Measurements from ENCODE around the gene ARGLU1. TPM values are rescaled to one million over a fixed set of nuclear protein-coding genes. Genes with fewer than 3 reads are reported as not detected.

Gene ARGLU1, protein sequence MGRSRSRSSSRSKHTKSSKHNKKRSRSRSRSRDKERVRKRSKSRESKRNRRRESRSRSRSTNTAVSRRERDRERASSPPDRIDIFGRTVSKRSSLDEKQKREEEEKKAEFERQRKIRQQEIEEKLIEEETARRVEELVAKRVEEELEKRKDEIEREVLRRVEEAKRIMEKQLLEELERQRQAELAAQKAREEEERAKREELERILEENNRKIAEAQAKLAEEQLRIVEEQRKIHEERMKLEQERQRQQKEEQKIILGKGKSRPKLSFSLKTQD
- 100 to 1,000 TPM in 3 of 4 donors, 10 to 100 TPM in 1; 70.8 to 154 (median 122) TPM for total RNA-seq

DNA sequence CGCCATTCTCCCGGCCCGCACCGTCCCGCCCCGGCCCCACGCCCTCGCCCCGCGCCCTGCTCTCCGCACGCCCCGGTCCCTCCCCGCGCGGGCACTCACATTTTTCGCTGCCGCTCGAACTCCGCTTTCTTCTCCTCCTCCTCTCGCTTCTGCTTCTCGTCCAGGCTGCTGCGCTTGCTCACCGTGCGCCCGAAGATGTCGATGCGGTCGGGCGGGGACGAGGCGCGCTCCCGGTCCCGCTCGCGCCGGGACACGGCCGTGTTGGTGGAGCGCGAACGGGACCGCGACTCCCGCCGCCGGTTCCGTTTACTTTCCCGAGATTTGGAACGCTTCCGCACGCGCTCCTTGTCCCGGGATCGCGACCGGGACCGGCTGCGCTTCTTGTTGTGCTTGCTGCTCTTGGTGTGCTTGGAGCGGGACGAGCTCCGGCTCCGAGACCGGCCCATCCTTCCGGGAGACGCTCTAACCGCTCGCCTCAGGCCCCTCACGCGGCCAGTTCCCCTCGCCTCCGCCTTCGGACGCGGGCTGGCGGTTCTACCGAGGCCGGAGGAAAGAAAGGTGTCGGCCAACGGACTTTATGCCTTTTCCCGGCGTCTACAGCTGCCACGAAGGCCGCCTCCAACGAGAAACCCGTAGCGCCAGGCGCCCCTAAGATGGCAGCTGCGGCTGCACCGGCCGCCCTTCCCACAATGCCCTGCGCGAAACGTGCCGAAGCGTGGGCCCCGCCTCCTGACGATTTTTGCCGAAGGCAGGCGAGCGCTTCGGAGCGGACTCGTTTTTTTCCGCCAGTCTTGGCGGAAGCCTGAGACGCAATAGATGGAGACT is at the start of gene ARGLU1:
TSS of gene ARGLU1 (minus strand) at position 664 of the 825 bp plus-strand sequence. CDS start at position 446, 218 bp downstream.
- DNase-seq (ENCODE audit: low spot score) (peak; percentile 79), ATAC-seq (ENCODE audit: low FRiP score) (peak; percentile 81)
- TF ChIP-seq, protein P1, sequence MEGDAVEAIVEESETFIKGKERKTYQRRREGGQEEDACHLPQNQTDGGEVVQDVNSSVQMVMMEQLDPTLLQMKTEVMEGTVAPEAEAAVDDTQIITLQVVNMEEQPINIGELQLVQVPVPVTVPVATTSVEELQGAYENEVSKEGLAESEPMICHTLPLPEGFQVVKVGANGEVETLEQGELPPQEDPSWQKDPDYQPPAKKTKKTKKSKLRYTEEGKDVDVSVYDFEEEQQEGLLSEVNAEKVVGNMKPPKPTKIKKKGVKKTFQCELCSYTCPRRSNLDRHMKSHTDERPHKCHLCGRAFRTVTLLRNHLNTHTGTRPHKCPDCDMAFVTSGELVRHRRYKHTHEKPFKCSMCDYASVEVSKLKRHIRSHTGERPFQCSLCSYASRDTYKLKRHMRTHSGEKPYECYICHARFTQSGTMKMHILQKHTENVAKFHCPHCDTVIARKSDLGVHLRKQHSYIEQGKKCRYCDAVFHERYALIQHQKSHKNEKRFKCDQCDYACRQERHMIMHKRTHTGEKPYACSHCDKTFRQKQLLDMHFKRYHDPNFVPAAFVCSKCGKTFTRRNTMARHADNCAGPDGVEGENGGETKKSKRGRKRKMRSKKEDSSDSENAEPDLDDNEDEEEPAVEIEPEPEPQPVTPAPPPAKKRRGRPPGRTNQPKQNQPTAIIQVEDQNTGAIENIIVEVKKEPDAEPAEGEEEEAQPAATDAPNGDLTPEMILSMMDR (IDR thresholded peaks at IDR 0.05) = no peak

DNA sequence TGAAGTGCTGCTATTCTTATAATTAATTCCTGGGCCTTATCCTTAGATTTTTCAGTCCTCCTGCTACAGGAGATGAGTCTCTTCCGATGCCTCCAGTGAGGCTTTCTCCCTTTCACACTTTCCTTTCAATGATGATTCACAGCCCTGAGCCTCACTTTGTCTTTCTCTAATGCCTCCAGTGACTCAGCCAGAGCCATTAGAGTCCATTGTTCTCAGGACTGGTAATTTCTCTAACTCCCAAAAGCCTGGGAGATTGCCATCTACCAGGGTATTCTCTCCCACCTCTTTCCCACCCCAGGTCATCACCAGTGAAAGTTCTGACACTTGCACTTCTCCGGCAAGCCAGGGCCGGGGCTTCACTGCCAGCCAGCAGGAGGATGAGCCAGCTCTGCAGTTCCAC is 49.6 kb upstream of the ARGLU1 start:
- TF ChIP-seq, protein P1 (IDR thresholded peaks at IDR 0.05) = no peak
- ATAC-seq (ENCODE audit: low FRiP score) (no peak), DNase-seq (ENCODE audit: low spot score) (no peak)

DNA sequence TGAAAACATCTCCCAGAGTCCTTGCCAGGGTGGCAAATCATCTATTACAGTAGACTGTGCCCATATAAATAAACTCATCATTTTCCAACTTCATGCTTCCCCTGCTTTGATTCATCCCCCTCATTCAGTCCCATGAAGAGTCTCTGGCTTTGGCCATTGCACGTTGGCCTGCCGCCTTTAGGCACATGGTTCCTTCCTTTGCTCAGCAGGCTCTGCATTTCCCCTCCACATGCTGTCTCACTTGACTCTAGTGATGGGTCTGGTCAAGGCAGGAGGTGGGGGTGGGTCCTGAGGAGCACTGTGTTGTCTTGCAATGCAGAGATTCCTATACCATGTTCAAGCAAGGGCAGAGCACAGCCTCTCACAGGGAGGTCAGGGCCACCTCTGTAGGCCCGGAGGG is 48.8 kb upstream of the ARGLU1 start:
- TF ChIP-seq, protein P1 (IDR thresholded peaks at IDR 0.05) = no peak
- no peak for ATAC-seq (ENCODE audit: low FRiP score)
- no peak for DNase-seq (ENCODE audit: low spot score)

DNA sequence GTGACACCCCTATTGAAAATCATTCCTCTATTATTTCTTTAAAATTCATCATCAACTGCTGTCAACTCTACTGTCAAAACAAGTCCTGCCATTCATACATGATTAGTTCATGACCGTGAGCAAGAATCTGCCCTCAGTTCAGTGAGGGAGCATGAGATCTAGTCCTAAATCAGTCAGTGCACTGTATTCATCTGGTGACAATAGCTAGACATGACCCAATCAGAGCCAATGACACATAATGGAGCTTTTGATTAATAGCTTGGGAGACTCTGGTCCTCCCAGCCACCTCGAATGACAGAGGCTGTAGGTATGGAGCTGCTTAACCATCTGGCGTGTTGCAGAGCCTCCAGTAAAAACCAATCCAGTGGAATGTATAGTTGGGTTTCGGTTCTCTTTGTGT is 46.9 kb upstream of the ARGLU1 start:
- TF ChIP-seq, protein P1 (IDR thresholded peaks at IDR 0.05) = no peak
- ATAC-seq (ENCODE audit: low FRiP score) = no peak
- DNase-seq (ENCODE audit: low spot score) = no peak

DNA sequence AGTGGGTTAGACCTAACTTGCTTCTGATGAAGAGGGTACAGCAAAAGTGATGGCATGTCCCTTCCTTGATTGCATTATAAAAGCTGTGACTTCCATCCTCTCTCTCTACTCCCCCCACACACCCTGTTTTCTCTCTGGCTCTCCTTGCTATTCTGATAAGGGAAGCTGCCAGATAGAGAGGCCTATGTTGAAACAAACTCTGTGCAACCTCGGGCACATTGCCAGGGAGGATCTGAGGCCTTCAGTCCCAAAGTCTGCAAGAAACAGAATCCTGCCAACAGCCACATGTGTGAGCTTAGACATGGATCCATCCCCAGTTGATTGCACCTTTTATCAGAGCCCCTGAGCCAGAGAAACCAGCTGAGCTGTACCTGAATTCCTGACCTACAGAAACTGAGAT is 44.8 kb upstream of the ARGLU1 start:
- DNase-seq (ENCODE audit: low spot score) (peak; percentile 70), ATAC-seq (ENCODE audit: low FRiP score) (peak; percentile 65)
- TF ChIP-seq, protein P1 (IDR thresholded peaks at IDR 0.05) = no peak

DNA sequence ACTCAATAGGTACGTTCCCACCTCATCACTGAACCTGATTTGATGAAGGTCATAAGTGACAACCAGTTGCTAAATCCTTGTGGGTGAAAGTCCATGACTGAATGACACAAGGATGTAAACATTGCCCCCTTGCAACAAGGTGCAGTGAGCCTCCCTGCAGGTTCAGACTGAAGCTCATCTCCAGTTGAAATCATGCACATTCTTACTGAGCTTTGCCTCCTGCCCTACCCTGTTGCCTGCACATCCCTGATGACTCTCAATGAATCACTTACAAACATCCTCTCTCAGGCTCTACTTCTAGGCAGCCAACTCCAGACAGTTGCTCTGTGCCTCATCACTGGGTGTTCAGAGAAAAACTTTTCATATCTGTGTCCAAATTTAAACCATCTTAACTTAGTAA is 42.5 kb upstream of the ARGLU1 start:
- TF ChIP-seq, protein P1 (IDR thresholded peaks at IDR 0.05) = no peak
- DNase-seq (ENCODE audit: low spot score) (no peak), ATAC-seq (ENCODE audit: low FRiP score) (peak; percentile 58)

Measured in omental fat pad (tissue), 4 donors.